HepG2 (cell line): ENCODE measurements around the gene CBFA2T2. TPM values are rescaled to one million over a fixed set of nuclear protein-coding genes. Genes with fewer than 3 reads are reported as not detected.

ENCODE experiments used
- ARID2 ChIP-seq: sonication (generic); formaldehyde crosslinking; IDR thresholded peaks from 2 replicates; pipeline ENCODE4 v1.8.1; 2022; ENCODE audit warnings: mild to moderate bottlenecking, missing genetic modification reagents, borderline replicate concordance
- ATAD3A ChIP-seq: sonication (generic); formaldehyde crosslinking; IDR thresholded peaks from 2 replicates; pipeline ENCODE4 v1.4.0; 2020; ENCODE audit warnings: missing genetic modification reagents
- ELF3 ChIP-seq: IDR thresholded peaks from 2 replicates; pipeline ENCODE4 v1.6.1; 2016; ENCODE audit warnings: missing genetic modification reagents, missing compliant biosample characterization
- ELK4 ChIP-seq: sonication (generic); formaldehyde crosslinking; IDR thresholded peaks from 2 replicates; pipeline ENCODE4 v1.9.0; 2021; ENCODE audit warnings: missing genetic modification reagents, borderline replicate concordance
- FIP1L1 ChIP-seq: fragments of 200-400 bp; formaldehyde crosslinking; IDR thresholded peaks from 2 replicates; pipeline ENCODE4 v1.6.1; 2018; ENCODE audit warnings: low read depth, mild to moderate bottlenecking, low read length, moderate library complexity, borderline replicate concordance; ENCODE audit not compliant: insufficient read depth
- FOXC1 ChIP-seq: sonication (generic); formaldehyde crosslinking; IDR thresholded peaks from 2 replicates; pipeline ENCODE4 v1.8.0; 2022; ENCODE audit warnings: mild to moderate bottlenecking, missing genetic modification reagents, borderline replicate concordance
- FOXK2 ChIP-seq: fragments of 450-650 bp; IDR thresholded peaks from 2 replicates; pipeline ENCODE4 v1.6.1; 2016
- HOXA9 ChIP-seq: sonication (generic); formaldehyde crosslinking; IDR thresholded peaks from 2 replicates; pipeline ENCODE4 v1.8.1; 2022; ENCODE audit warnings: missing genetic modification reagents, mild to moderate bottlenecking, moderate library complexity, borderline replicate concordance
- MIXL1 ChIP-seq: IDR thresholded peaks from 2 replicates; pipeline ENCODE4 v1.6.1; 2016
- TAF15 ChIP-seq: fragments of 200-400 bp; formaldehyde crosslinking; IDR thresholded peaks from one replicate; pipeline ENCODE4 v1.6.1; 2018; ENCODE audit warnings: mild to moderate bottlenecking, low read depth, low read length; ENCODE audit not compliant: poor library complexity, severe bottlenecking
- TIGD3 ChIP-seq: sonication (generic); formaldehyde crosslinking; IDR thresholded peaks from 2 replicates; pipeline ENCODE4 v1.5.1; 2020; ENCODE audit warnings: mild to moderate bottlenecking, missing genetic modification reagents, borderline replicate concordance
- ZNF230 ChIP-seq: sonication (generic); formaldehyde crosslinking; IDR thresholded peaks from 2 replicates; pipeline ENCODE4 v1.4.0; 2020; ENCODE audit warnings: mild to moderate bottlenecking, missing genetic modification reagents
- ZNF562 ChIP-seq: sonication (generic); formaldehyde crosslinking; IDR thresholded peaks from 2 replicates; pipeline ENCODE4 v1.8.0; 2022; ENCODE audit warnings: missing genetic modification reagents, borderline replicate concordance
- ZNF781 ChIP-seq: sonication (generic); formaldehyde crosslinking; IDR thresholded peaks from 2 replicates; pipeline ENCODE4 v1.5.1; 2020; ENCODE audit warnings: borderline replicate concordance, mild to moderate bottlenecking, missing genetic modification reagents; ENCODE audit errors: not compliant biosample characterization
- polyA plus RNA-seq, 8 experiments: library from polyadenylated mRNA; depleted of rRNA in 3 of 8; stranded (reverse) in 7 of 8; unstranded in 1 of 8; fragments of >200 nt; fragmentation: Illumina TruSeq in 4 of 8; extraction: Trizol in 4 of 8; gene quantifications; 2 replicates each; pipeline versions ENCODE4 v1.2.1 to v1.2.3, GENCODE V29; 2011 to 2016; ENCODE audit warnings: low read depth in 4 of 8, missing spikeins in 1 of 8, mixed read lengths in 1 of 8; ENCODE audit not compliant: insufficient read depth in 1 of 8
- total RNA-seq, 5 experiments: library from RNA; depleted of rRNA; stranded (reverse); fragments of >200 nt; fragmentation: Illumina TruSeq; extraction: Trizol; gene quantifications; 2 replicates each; pipeline ENCODE4 v1.2.3, GENCODE V29; 2016; ENCODE audit warnings: low read depth in 1 of 5
- TF ChIP-seq, protein P1 (sequence below): sonication (generic); formaldehyde crosslinking; IDR thresholded peaks from 2 replicates; pipeline ENCODE4 v1.5.0; 2020; ENCODE audit warnings: missing genetic modification reagents, mild to moderate bottlenecking, borderline replicate concordance
- TF ChIP-seq, protein P2 (sequence below): sonication (generic); formaldehyde crosslinking; IDR thresholded peaks from 2 replicates; pipeline ENCODE4 v1.4.0; 2020; ENCODE audit warnings: mild to moderate bottlenecking, missing genetic modification reagents
- TF ChIP-seq, protein P3 (sequence below): sonication (generic); formaldehyde crosslinking; IDR thresholded peaks from 2 replicates; pipeline ENCODE4 v1.4.0; 2020; ENCODE audit warnings: missing genetic modification reagents

CBFA2T2 gene
- total and polyA plus RNA-seq, 2 of the 13 experiments (the other 11 are each of a cell fraction or from before 2014, with no cell fraction given), result 6.3 to 21.2 TPM

GRCh38 chr20:33489495-33490022 is 337 bp upstream of the CBFA2T2 start (continued):
- TF ChIP-seq, protein P1, sequence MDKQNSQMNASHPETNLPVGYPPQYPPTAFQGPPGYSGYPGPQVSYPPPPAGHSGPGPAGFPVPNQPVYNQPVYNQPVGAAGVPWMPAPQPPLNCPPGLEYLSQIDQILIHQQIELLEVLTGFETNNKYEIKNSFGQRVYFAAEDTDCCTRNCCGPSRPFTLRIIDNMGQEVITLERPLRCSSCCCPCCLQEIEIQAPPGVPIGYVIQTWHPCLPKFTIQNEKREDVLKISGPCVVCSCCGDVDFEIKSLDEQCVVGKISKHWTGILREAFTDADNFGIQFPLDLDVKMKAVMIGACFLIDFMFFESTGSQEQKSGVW (CRISPR knock-in tag), result no peak; the same call in 1 of the 2 replicates
- peak; percentile 12; the same call in 1 of the 2 replicates for TF ChIP-seq HOXA9 (CRISPR knock-in tag)
- TF ChIP-seq FOXK2, result no peak
- TF ChIP-seq MIXL1, result peak; percentile 88
- no peak; the same call in 1 of the 2 replicates for TF ChIP-seq ATAD3A (CRISPR knock-in tag)
- no peak for TF ChIP-seq ZNF562 (CRISPR knock-in tag)
- TF ChIP-seq, protein P2, sequence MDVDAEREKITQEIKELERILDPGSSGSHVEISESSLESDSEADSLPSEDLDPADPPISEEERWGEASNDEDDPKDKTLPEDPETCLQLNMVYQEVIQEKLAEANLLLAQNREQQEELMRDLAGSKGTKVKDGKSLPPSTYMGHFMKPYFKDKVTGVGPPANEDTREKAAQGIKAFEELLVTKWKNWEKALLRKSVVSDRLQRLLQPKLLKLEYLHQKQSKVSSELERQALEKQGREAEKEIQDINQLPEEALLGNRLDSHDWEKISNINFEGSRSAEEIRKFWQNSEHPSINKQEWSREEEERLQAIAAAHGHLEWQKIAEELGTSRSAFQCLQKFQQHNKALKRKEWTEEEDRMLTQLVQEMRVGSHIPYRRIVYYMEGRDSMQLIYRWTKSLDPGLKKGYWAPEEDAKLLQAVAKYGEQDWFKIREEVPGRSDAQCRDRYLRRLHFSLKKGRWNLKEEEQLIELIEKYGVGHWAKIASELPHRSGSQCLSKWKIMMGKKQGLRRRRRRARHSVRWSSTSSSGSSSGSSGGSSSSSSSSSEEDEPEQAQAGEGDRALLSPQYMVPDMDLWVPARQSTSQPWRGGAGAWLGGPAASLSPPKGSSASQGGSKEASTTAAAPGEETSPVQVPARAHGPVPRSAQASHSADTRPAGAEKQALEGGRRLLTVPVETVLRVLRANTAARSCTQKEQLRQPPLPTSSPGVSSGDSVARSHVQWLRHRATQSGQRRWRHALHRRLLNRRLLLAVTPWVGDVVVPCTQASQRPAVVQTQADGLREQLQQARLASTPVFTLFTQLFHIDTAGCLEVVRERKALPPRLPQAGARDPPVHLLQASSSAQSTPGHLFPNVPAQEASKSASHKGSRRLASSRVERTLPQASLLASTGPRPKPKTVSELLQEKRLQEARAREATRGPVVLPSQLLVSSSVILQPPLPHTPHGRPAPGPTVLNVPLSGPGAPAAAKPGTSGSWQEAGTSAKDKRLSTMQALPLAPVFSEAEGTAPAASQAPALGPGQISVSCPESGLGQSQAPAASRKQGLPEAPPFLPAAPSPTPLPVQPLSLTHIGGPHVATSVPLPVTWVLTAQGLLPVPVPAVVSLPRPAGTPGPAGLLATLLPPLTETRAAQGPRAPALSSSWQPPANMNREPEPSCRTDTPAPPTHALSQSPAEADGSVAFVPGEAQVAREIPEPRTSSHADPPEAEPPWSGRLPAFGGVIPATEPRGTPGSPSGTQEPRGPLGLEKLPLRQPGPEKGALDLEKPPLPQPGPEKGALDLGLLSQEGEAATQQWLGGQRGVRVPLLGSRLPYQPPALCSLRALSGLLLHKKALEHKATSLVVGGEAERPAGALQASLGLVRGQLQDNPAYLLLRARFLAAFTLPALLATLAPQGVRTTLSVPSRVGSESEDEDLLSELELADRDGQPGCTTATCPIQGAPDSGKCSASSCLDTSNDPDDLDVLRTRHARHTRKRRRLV, result peak; percentile 24; the same call in 1 of the 2 replicates
- peak; percentile 19 for TF ChIP-seq TAF15
- peak; percentile 69; the same call in 1 of the 2 replicates for TF ChIP-seq ZNF230 (CRISPR knock-in tag)
- TF ChIP-seq, protein P3, sequence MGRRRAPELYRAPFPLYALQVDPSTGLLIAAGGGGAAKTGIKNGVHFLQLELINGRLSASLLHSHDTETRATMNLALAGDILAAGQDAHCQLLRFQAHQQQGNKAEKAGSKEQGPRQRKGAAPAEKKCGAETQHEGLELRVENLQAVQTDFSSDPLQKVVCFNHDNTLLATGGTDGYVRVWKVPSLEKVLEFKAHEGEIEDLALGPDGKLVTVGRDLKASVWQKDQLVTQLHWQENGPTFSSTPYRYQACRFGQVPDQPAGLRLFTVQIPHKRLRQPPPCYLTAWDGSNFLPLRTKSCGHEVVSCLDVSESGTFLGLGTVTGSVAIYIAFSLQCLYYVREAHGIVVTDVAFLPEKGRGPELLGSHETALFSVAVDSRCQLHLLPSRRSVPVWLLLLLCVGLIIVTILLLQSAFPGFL (CRISPR knock-in tag), result no peak
- peak; percentile 56 for TF ChIP-seq FOXC1 (CRISPR knock-in tag)
- TF ChIP-seq TIGD3 (CRISPR knock-in tag), result no peak
- peak; percentile 70 for TF ChIP-seq ZNF781 (CRISPR knock-in tag)
- peak; percentile 99 for TF ChIP-seq ELF3 (CRISPR knock-in tag)
- no peak for TF ChIP-seq FIP1L1
- 0 out of 2 replicates have a peak, but pooled peaks have one; percentile 34 for TF ChIP-seq ELK4 (CRISPR knock-in tag)
- no peak; the same call in 1 of the 2 replicates for TF ChIP-seq ARID2 (CRISPR knock-in tag)
